HG02759 (cell line): ENCODE data around the gene THEM4.

ENCODE experiments used
- ATAC-seq: cut with Tn5 transposase; IDR thresholded peaks from one replicate; pipeline ENCODE4 v1.9.1; 2021; ENCODE audit warnings: mild to moderate bottlenecking, moderate library complexity; ENCODE audit not compliant: unreplicated experiment

Gene THEM4

GRCh38 chr1:151909167-151910149, at the start of gene THEM4:
THEM4 (minus strand) TSS chr1:151909511; CDS start chr1:151909458, 53 bp downstream.
- ATAC-seq = peak; percentile 98

- ATAC-seq = no peak
Measured at GRCh38 chr1:151958959-151959358, 49.6 kb upstream of the THEM4 start.

- no peak for ATAC-seq
Measured at GRCh38 chr1:151956957-151957497, 47.7 kb upstream of the THEM4 start.

- no peak for ATAC-seq
Measured at GRCh38 chr1:151953409-151954094, 44.2 kb upstream of the THEM4 start.

- ATAC-seq = no peak
Measured at GRCh38 chr1:151952811-151953210, 43.5 kb upstream of the THEM4 start.

- ATAC-seq = no peak
Measured at GRCh38 chr1:151949371-151950193, 40.3 kb upstream of the THEM4 start.

- ATAC-seq = no peak
Measured at GRCh38 chr1:151948506-151948905, 39.2 kb upstream of the THEM4 start.

GRCh38 chr1:151947140-151947539, 37.8 kb upstream of the THEM4 start:
- ATAC-seq = no peak

- ATAC-seq = peak; percentile 55
Measured at GRCh38 chr1:151945725-151946722, 36.7 kb upstream of the THEM4 start.

GRCh38 chr1:151944857-151945575, 35.7 kb upstream of the THEM4 start:
- no peak for ATAC-seq

GRCh38 chr1:151944126-151944856, 35.0 kb upstream of the THEM4 start:
- no peak for ATAC-seq

GRCh38 chr1:151943591-151943990, 34.3 kb upstream of the THEM4 start:
- no peak for ATAC-seq

GRCh38 chr1:151942882-151943281, 33.6 kb upstream of the THEM4 start:
- ATAC-seq = no peak

- no peak for ATAC-seq
Measured at GRCh38 chr1:151940541-151940940, 31.2 kb upstream of the THEM4 start.

GRCh38 chr1:151939779-151940178, 30.5 kb upstream of the THEM4 start:
- ATAC-seq = no peak

- ATAC-seq = no peak
Measured at GRCh38 chr1:151939141-151939540, 29.8 kb upstream of the THEM4 start.

GRCh38 chr1:151936653-151937052, 27.3 kb upstream of the THEM4 start:
- no peak for ATAC-seq

- ATAC-seq = no peak
Measured at GRCh38 chr1:151935894-151936602, 26.7 kb upstream of the THEM4 start.
